ENCODE data around the gene GABBR2. TPM values are rescaled to one million over a fixed set of nuclear protein-coding genes. Genes with fewer than 3 reads are reported as not detected.

The GABBR2 gene
- total and polyA plus RNA-seq, 2 of the 8 experiments (the other 6 are each of a cell fraction or from before 2014, with no cell fraction given): 0.50 to 1.2 TPM

- CTCF ChIA-PET (ENCODE audit: partially characterized antibody): interaction anchor here (0.7 to 1.0 kb wide), 3 partner anchors 16 to 171 kb away, joined by 3 read pairs; no protein-coding TSS in a partner anchor
- no peak for TF ChIP-seq POLR2AphosphoS5 (IDR thresholded peaks at IDR 0.05; ENCODE audit: low read depth, low read length)
- no peak for TF ChIP-seq RNF2 (IDR thresholded peaks at IDR 0.05; ENCODE audit: borderline replicate concordance, low read depth, low read length, missing control alignments, poor library complexity, severe bottlenecking)
- no peak for TF ChIP-seq ASH2L (IDR thresholded peaks at IDR 0.05; ENCODE audit: low read length)
- no peak for TF ChIP-seq MAX (IDR thresholded peaks at IDR 0.05)
These were observed 139.7 kb downstream of the GABBR2 start for GRCh38 chr9:98568909-98569469.

More at GRCh38 chr9:98568909-98569469, 139.7 kb downstream of the GABBR2 start:
- Histone ChIP-seq H3K18ac (ENCODE audit: extremely low read depth, low read length) (no peak overlapping the region), H2BK5ac (ENCODE audit: low read depth, low read length) (no peak overlapping the region), H3K9ac (replicated peaks in 1 of 4; ENCODE audit: extremely low read depth in 1 of 4, low read depth in 3 of 4, low read length in 3 of 4) (no peak overlapping the region), H3K23me2 (ENCODE audit: low read depth, low read length) (no peaks in the 10 kb centered on the region), H3K9me3 (ENCODE audit: insufficient read depth in 2 of 2, low read depth in 1 of 2, low read length in 1 of 2) (no peaks in the 10 kb centered on the region), H3K36me3 (ENCODE audit: control insufficient read depth in 2 of 4, insufficient read depth in 4 of 4, low read length in 3 of 4) (no peaks in the 10 kb centered on the region), H3K14ac (ENCODE audit: insufficient read length) (no peak overlapping the region), H2BK12ac (ENCODE audit: low read depth, low read length) (no peak overlapping the region), H3K4me2 (ENCODE audit: insufficient read depth in 1 of 2, low read depth in 2 of 2, low read length in 2 of 2) (no peak overlapping the region), H3K56ac (replicated peaks; ENCODE audit: insufficient read length, low read depth, low read length) (no peak overlapping the region), H2BK20ac (ENCODE audit: low read length) (no peak overlapping the region), H3K23ac (ENCODE audit: insufficient read length) (no peak overlapping the region), H4K20me1 (replicated peaks in 1 of 2; ENCODE audit: control insufficient read depth in 1 of 2, insufficient read depth in 2 of 2, low read length in 2 of 2) (no peaks in the 10 kb centered on the region), H4K5ac (ENCODE audit: insufficient read length, low read depth, low read length) (no peak overlapping the region), H3K79me2 (ENCODE audit: control insufficient read depth in 1 of 2, insufficient read depth in 2 of 2, low read length in 2 of 2) (no peaks in the 10 kb centered on the region), H2BK120ac (replicated peaks; ENCODE audit: low read depth, low read length) (no peak overlapping the region), H3K4ac (replicated peaks; ENCODE audit: insufficient read length, low read depth, low read length) (no peak overlapping the region), H3K4me3 (ENCODE audit: extremely low read depth in 1 of 4, insufficient read depth in 2 of 4, low read depth in 3 of 4, low read length in 4 of 4) (no peak overlapping the region), H2AFZ (ENCODE audit: low read length) (no peak overlapping the region), H3K27ac (ENCODE audit: low read depth, low read length) (no peak overlapping the region), H4K8ac (ENCODE audit: extremely low read depth, insufficient read depth, low read length) (no peak overlapping the region), H4K91ac (replicated peaks; ENCODE audit: insufficient read length, low read length) (no peak overlapping the region), H3K79me1 (ENCODE audit: low read depth, low read length) (no peaks in the 10 kb centered on the region), H3K4me1 (replicated peaks in 1 of 4; ENCODE audit: control insufficient read depth in 3 of 4, insufficient read depth in 4 of 4, low read length in 3 of 4) (no peaks in the 10 kb centered on the region), H2BK15ac (ENCODE audit: low read length) (peak overlapping the region; percentile 46; the same call in 1 of the 2 replicates), H3K27me3 (replicated peaks in 1 of 4; ENCODE audit: control insufficient read depth in 3 of 4, extremely low read depth in 1 of 4, insufficient read depth in 3 of 4, low read length in 3 of 4) (no peaks in the 10 kb centered on the region), H2AK5ac (ENCODE audit: low read depth, low read length) (no peak overlapping the region)
- FAIRE-seq (no peak), DNase-seq (ENCODE audit: low read depth in 1 of 2, low spot score in 2 of 2) (no peak)
- POLR2A ChIA-PET (ENCODE audit: partially characterized antibody): no interaction called here
- 77% methylated on average over 6 of the region's 6 CpGs; no CpG with 5 or more reads in 1 of the 2 experiments for WGBS, 2 experiments (ENCODE audit: extremely low coverage in 1 of 2, insufficient coverage in 1 of 2, insufficient read length in 1 of 2, insufficient replicate concordance in 2 of 2, low coverage in 1 of 2, low lambda C conversion rate in 2 of 2, missing lambda C conversion rate in 1 of 2)

Measured in H1 (cell line).